ENCODE results near the gene PROB1. TPM values are rescaled to one million over a fixed set of nuclear protein-coding genes. Genes with fewer than 3 reads are reported as not detected.
"Not testable (repeated sequence)": the region's sequence is repeated elsewhere in the genome, so short reads cannot be mapped to it uniquely, and the experiment has no call there.

PROB1 gene
- total and polyA plus RNA-seq, 2 of the 13 experiments (the other 11 are each of a cell fraction or from before 2014, with no cell fraction given) = 0.69 to 1.1 TPM

DNA sequence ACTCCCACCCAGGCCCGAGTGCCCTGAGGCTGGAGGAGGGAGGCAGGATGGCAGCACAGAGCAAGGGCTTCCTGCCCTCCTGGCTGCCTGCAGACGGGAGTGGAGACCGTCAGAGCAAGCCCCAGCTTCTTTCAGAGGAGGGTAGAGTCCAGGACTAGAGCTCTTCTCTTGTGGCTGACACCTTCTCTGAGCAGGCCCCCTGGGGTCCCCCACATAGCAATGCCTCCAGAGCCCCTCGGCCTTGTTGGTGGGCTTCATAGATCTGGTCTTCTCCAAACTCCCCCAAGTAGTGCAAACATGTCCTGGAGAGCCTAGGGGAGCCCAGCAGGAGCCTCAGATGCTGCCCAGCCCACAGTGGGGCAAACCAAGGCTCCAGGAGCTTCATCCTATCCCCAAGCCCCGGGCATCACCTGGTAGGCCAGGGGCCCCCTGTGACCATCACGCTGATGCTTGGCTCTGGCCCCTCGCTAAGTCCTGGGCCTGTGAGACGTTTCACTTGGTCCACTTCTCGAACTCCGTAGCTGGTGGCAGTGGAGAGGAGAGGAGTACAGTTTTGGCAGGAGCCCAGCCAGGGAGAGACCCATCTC is 7.2 kb downstream of the PROB1 start (continued):
- peak; percentile 50; the same call in 1 of the 2 replicates for TF ChIP-seq BORCS8-MEF2B (CRISPR knock-in tag; IDR thresholded peaks at IDR 0.05)
- peak; percentile 44; the same call in 1 of the 2 replicates for TF ChIP-seq ZNF33B (CRISPR knock-in tag; IDR thresholded peaks at IDR 0.05)
- TF ChIP-seq ZNF274 (CRISPR knock-in tag; IDR thresholded peaks at IDR 0.05) = 0 out of 2 replicates have a peak, but pooled peaks have one; percentile 15

DNA sequence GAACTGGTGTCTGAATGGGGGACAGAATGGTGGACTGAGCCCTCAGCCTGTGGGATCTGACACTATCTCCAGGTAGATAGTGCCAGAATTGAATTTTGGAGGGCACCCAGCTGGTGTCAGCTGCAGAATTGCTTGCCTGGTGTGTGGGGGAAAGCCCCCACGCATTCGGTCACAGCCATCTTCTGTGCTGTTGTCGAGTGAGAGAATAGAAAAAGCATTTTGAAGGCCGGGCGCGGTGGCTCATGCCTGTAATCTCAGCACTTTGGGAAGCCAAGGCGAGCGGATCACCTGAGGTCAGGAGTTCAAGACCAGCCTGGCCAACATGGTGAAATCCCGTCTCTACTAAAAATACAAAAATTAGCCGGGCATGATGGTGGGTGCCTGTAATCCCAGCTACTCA is 7.9 kb downstream of the PROB1 start:
- H3K27ac ChIP-seq (ENCODE audit: extremely low read length, insufficient read depth, low read length); H2AFZ ChIP-seq (ENCODE audit: low read length); BruUV-seq (replicated peaks); ATAC-seq; intact Hi-C loops (cut with micrococcal nuclease; ENCODE audit: unreplicated experiment); CTCF ChIA-PET (ENCODE audit: low intra/inter-chr PET ratio, low total read pairs); H3K4me3 ChIP-seq (replicated peaks in 1 of 3; ENCODE audit: insufficient read depth in 1 of 3, low read depth in 2 of 3, low read length in 3 of 3); DNase-seq (ENCODE audit: low spot score); H3K9ac ChIP-seq (ENCODE audit: insufficient read depth, low read depth, low read length); H4K20me1 ChIP-seq (ENCODE audit: insufficient read depth, low read length); H3K4me2 ChIP-seq (ENCODE audit: low read depth, low read length); FAIRE-seq; H3K27me3 ChIP-seq (ENCODE audit: control insufficient read depth in 1 of 2, insufficient read depth in 2 of 2, low read length in 2 of 2); in situ Hi-C loops (cut with HindIII; ENCODE audit: extremely low pct_ligation_motif_present, low pct_unique_long_range_greater_than_20kb); H3K36me3 ChIP-seq (replicated peaks in 1 of 2; ENCODE audit: control insufficient read depth in 1 of 2, insufficient read depth in 2 of 2, low read length in 2 of 2); H3K9me3 ChIP-seq (ENCODE audit: low read length): not testable (repeated sequence)
- Histone ChIP-seq H3K4me1 (ENCODE audit: insufficient read depth, low read length) (peaks cover 81% of the 10 kb centered on the region), H3K79me2 (ENCODE audit: insufficient read depth, low read length) (peaks cover 14% of the 10 kb centered on the region)
- POLR2A ChIA-PET = interaction anchor here (1.4 to 3.0 kb wide), 3 partner anchors 19 to 116 kb away, joined by 4 to 12 read pairs (median 10); partner anchors contain the start of gene PAIP2
- 62% methylated on average over 9 of the region's 10 CpGs for WGBS (ENCODE audit: low lambda C conversion rate)

- no TSS peak for BruUV-seq (replicated peaks)
- Histone ChIP-seq H3K27ac (ENCODE audit: extremely low read length, insufficient read depth, low read length) (no peak overlapping the region), H3K79me2 (ENCODE audit: insufficient read depth, low read length) (peaks cover 16% of the 10 kb centered on the region), H3K4me1 (ENCODE audit: insufficient read depth, low read length) (peaks cover 81% of the 10 kb centered on the region), H3K4me2 (ENCODE audit: low read depth, low read length) (peak overlapping the region; percentile 92), H2AFZ (ENCODE audit: low read length) (no peak overlapping the region), H3K27me3 (ENCODE audit: control insufficient read depth in 1 of 2, insufficient read depth in 2 of 2, low read length in 2 of 2) (no peaks in the 10 kb centered on the region; a peak in 1 of 5 replicates), H4K20me1 (ENCODE audit: insufficient read depth, low read length) (no peaks in the 10 kb centered on the region), H3K36me3 (replicated peaks in 1 of 2; ENCODE audit: control insufficient read depth in 1 of 2, insufficient read depth in 2 of 2, low read length in 2 of 2) (no peaks in the 10 kb centered on the region), H3K9me3 (ENCODE audit: low read length) (no peaks in the 10 kb centered on the region), H3K4me3 (replicated peaks in 1 of 3; ENCODE audit: insufficient read depth in 1 of 3, low read depth in 2 of 3, low read length in 3 of 3) (no peak overlapping the region), H3K9ac (ENCODE audit: insufficient read depth, low read depth, low read length) (no peak overlapping the region)
- ATAC-seq = no peak
- FAIRE-seq = peak; percentile 86
- in situ Hi-C loops (cut with HindIII; ENCODE audit: extremely low pct_ligation_motif_present, low pct_unique_long_range_greater_than_20kb) (no loop called here), intact Hi-C loops (cut with micrococcal nuclease; ENCODE audit: unreplicated experiment) (no loop called here)
- CTCF ChIA-PET (ENCODE audit: low intra/inter-chr PET ratio, low total read pairs) = interaction anchor here (1.3 to 1.9 kb wide), 2 partner anchors 16 to 128 kb away, joined by 4 to 6 read pairs; no protein-coding TSS in a partner anchor
- no peak for DNase-seq (ENCODE audit: low spot score)
- WGBS (ENCODE audit: low lambda C conversion rate) = 13% methylated on average over 4 of the region's 5 CpGs
- POLR2A ChIA-PET = interaction anchor here (3.0 kb wide), 1 partner anchor 44 kb away, joined by 12 read pairs; the partner anchor contains the start of gene PAIP2
- TF ChIP-seq, protein P1, sequence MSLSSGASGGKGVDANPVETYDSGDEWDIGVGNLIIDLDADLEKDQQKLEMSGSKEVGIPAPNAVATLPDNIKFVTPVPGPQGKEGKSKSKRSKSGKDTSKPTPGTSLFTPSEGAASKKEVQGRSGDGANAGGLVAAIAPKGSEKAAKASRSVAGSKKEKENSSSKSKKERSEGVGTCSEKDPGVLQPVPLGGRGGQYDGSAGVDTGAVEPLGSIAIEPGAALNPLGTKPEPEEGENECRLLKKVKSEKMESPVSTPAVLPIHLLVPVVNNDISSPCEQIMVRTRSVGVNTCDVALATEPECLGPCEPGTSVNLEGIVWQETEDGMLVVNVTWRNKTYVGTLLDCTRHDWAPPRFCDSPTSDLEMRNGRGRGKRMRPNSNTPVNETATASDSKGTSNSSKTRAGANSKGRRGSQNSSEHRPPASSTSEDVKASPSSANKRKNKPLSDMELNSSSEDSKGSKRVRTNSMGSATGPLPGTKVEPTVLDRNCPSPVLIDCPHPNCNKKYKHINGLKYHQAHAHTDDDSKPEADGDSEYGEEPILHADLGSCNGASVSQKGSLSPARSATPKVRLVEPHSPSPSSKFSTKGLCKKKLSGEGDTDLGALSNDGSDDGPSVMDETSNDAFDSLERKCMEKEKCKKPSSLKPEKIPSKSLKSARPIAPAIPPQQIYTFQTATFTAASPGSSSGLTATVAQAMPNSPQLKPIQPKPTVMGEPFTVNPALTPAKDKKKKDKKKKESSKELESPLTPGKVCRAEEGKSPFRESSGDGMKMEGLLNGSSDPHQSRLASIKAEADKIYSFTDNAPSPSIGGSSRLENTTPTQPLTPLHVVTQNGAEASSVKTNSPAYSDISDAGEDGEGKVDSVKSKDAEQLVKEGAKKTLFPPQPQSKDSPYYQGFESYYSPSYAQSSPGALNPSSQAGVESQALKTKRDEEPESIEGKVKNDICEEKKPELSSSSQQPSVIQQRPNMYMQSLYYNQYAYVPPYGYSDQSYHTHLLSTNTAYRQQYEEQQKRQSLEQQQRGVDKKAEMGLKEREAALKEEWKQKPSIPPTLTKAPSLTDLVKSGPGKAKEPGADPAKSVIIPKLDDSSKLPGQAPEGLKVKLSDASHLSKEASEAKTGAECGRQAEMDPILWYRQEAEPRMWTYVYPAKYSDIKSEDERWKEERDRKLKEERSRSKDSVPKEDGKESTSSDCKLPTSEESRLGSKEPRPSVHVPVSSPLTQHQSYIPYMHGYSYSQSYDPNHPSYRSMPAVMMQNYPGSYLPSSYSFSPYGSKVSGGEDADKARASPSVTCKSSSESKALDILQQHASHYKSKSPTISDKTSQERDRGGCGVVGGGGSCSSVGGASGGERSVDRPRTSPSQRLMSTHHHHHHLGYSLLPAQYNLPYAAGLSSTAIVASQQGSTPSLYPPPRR (CRISPR knock-in tag; IDR thresholded peaks at IDR 0.05; ENCODE audit: borderline replicate concordance) = no peak
- TF ChIP-seq BCL6 (CRISPR knock-in tag; IDR thresholded peaks at IDR 0.05) = peak; percentile 42; the same call in 1 of the 2 replicates
- TF ChIP-seq, protein P2, sequence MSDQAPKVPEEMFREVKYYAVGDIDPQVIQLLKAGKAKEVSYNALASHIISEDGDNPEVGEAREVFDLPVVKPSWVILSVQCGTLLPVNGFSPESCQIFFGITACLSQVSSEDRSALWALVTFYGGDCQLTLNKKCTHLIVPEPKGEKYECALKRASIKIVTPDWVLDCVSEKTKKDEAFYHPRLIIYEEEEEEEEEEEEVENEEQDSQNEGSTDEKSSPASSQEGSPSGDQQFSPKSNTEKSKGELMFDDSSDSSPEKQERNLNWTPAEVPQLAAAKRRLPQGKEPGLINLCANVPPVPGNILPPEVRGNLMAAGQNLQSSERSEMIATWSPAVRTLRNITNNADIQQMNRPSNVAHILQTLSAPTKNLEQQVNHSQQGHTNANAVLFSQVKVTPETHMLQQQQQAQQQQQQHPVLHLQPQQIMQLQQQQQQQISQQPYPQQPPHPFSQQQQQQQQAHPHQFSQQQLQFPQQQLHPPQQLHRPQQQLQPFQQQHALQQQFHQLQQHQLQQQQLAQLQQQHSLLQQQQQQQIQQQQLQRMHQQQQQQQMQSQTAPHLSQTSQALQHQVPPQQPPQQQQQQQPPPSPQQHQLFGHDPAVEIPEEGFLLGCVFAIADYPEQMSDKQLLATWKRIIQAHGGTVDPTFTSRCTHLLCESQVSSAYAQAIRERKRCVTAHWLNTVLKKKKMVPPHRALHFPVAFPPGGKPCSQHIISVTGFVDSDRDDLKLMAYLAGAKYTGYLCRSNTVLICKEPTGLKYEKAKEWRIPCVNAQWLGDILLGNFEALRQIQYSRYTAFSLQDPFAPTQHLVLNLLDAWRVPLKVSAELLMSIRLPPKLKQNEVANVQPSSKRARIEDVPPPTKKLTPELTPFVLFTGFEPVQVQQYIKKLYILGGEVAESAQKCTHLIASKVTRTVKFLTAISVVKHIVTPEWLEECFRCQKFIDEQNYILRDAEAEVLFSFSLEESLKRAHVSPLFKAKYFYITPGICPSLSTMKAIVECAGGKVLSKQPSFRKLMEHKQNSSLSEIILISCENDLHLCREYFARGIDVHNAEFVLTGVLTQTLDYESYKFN (CRISPR knock-in tag; conservative IDR thresholded peaks at IDR 0.05) = 0 out of 2 replicates have a peak, but pooled peaks have one; percentile 16
- no peak for TF ChIP-seq PITX1 (CRISPR knock-in tag; IDR thresholded peaks at IDR 0.05)
These were observed 8.9 kb downstream of the PROB1 start for GRCh38 chr5:139386050-139386438.
